GM12878 (cell line): Measurements from ENCODE around the gene FHIP2A. TPM values are rescaled to one million over a fixed set of nuclear protein-coding genes. Genes with fewer than 3 reads are reported as not detected.

Source experiments
- ATAC-seq: fragments of 200-7000 bp; cut with Tn5 transposase; 3 replicates; pipeline ENCODE4 v1.9.1; 2020; ENCODE audit warnings: mild to moderate bottlenecking, moderate library complexity
- BruUV-seq: library from RNA; stranded (reverse); fragments of 400-500 nt; replicated peaks from 2 replicates; lab custom pipeline; 2021; lab: Mats Ljungman, UMichigan
- CTCF ChIA-PET: fragments of 300-600 bp; sonication (Branson Sonifier 250); formaldehyde crosslinking; extraction: SDS; loops from one replicate; lab custom pipeline; 2021; ENCODE audit warnings: inconsistent platforms; lab: Yijun Ruan, JAX
- POLR2A ChIA-PET: fragments of 350-600 bp; formaldehyde crosslinking; extraction: SDS; loops from one replicate; lab custom pipeline; 2021; ENCODE audit warnings: inconsistent platforms; lab: Charles Lee
- RAD21 ChIA-PET: fragments of 300-600 bp; sonication (Branson Sonifier 250); formaldehyde crosslinking; loops from one replicate; lab custom pipeline; 2023; ENCODE audit warnings: antibody characterized with exemption; ENCODE audit not compliant: unreplicated experiment; lab: Charles Lee
- SMC1A ChIA-PET: fragments of 300-600 bp; sonication (Branson Sonifier 250); formaldehyde crosslinking; loops from one replicate; lab custom pipeline; 2023; ENCODE audit not compliant: unreplicated experiment, uncharacterized antibody; lab: Charles Lee
- DNase-seq: peaks from one replicate; pipeline ENCODE4 v3.0.0-alpha.2; 2011; ENCODE audit warnings: low read depth, low spot score
- FAIRE-seq: peaks from 3 replicates; lab custom pipeline; 2011; peaks lifted over from hg19 to GRCh38; lab: Jason Lieb, UNC
- H2AFZ ChIP-seq: 2 replicates; pipeline ENCODE4 v1.6.0; 2011; ENCODE audit warnings: low read depth, low read length, control low read depth; ENCODE audit not compliant: control insufficient read depth
- H3K27ac ChIP-seq: 2 replicates; pipeline ENCODE4 v1.5.1; 2011; ENCODE audit warnings: control low read depth; ENCODE audit not compliant: control insufficient read depth, insufficient read depth
- H3K27me3 ChIP-seq, 2 experiments: replicated peaks in 1 of 2; 2 replicates each; pipeline versions ENCODE4 v1.6.0 to v1.6.1; 2011; ENCODE audit warnings: low read length in 1 of 2; ENCODE audit not compliant: control insufficient read depth in 2 of 2, insufficient read depth in 2 of 2
- H3K36me3 ChIP-seq, 2 experiments: 2 replicates each; pipeline ENCODE4 v1.5.1; 2011; ENCODE audit warnings: low read length in 1 of 2; ENCODE audit not compliant: control insufficient read depth in 2 of 2, insufficient read depth in 2 of 2
- H3K4me1 ChIP-seq: 2 replicates; pipeline ENCODE4 v1.6.1; 2011; ENCODE audit warnings: mild to moderate bottlenecking, low read length, moderate library complexity, mixed read lengths; ENCODE audit not compliant: control insufficient read depth, insufficient read depth
- H3K4me2 ChIP-seq: 2 replicates; pipeline ENCODE4 v1.6.0; 2011; ENCODE audit warnings: control low read depth; ENCODE audit not compliant: control insufficient read depth, insufficient read depth
- H3K4me3 ChIP-seq: fragments of 200-600 bp; sonication (generic); 2 replicates; pipeline ENCODE4 v1.5.1; 2016
- H3K79me2 ChIP-seq: 2 replicates; pipeline ENCODE4 v1.6.0; 2011; ENCODE audit warnings: low read length; ENCODE audit not compliant: control insufficient read depth, insufficient read depth
- H3K9ac ChIP-seq: 2 replicates; pipeline ENCODE4 v1.8.0; 2011; ENCODE audit warnings: low read length, control low read depth, mixed read lengths; ENCODE audit not compliant: control insufficient read depth, insufficient read depth
- H3K9me3 ChIP-seq: replicated peaks from 3 replicates; pipeline ENCODE4 v1.5.1; 2011; ENCODE audit warnings: mild to moderate bottlenecking, low read length; ENCODE audit not compliant: control insufficient read depth, insufficient read depth
- H4K20me1 ChIP-seq: 2 replicates; pipeline ENCODE4 v1.6.0; 2011; ENCODE audit not compliant: control insufficient read depth, insufficient read depth
- CHD1 ChIP-seq: IDR thresholded peaks from 2 replicates; pipeline ENCODE4 v1.6.1; 2012; ENCODE audit warnings: low read depth, low read length, improper control_type of control experiment
- ESRRA ChIP-seq: IDR thresholded peaks from 2 replicates; pipeline ENCODE4 v1.6.1; 2012; ENCODE audit warnings: mild to moderate bottlenecking, low read length, improper control_type of control experiment
- FOS ChIP-seq: IDR thresholded peaks from 3 replicates; pipeline ENCODE4 v1.6.1; 2011; ENCODE audit warnings: borderline replicate concordance; ENCODE audit not compliant: insufficient read length; ENCODE audit errors: extremely low read depth
- FOXM1 ChIP-seq: IDR thresholded peaks from 2 replicates; pipeline ENCODE4 v1.6.1; 2012; ENCODE audit warnings: low read depth, mild to moderate bottlenecking, inconsistent platforms, low read length, moderate library complexity
- HDAC6 ChIP-seq: fragments of 200-600 bp; sonication (generic); IDR thresholded peaks from one replicate; pipeline ENCODE4 v1.8.0; 2017; ENCODE audit warnings: antibody characterized with exemption; ENCODE audit not compliant: unreplicated experiment
- LARP7 ChIP-seq: fragments of 450-650 bp; IDR thresholded peaks from 2 replicates; pipeline ENCODE4 v1.6.1; 2017; ENCODE audit warnings: mild to moderate bottlenecking
- MXI1 ChIP-seq: fragments of 150-350 bp; IDR thresholded peaks from 2 replicates; pipeline ENCODE4 v1.6.1; 2011; ENCODE audit warnings: low read depth, mild to moderate bottlenecking, inconsistent platforms, low read length, improper control_type of control experiment
- SMAD5 ChIP-seq: IDR thresholded peaks from 2 replicates; pipeline ENCODE4 v1.6.1; 2016; ENCODE audit warnings: antibody characterized with exemption, low read depth
- STAT3 ChIP-seq: IDR thresholded peaks from 2 replicates; pipeline ENCODE4 v1.6.1; 2011; ENCODE audit warnings: low read depth, low read length, improper control_type of control experiment
- ZBTB11 ChIP-seq: fragments of 450-650 bp; formaldehyde crosslinking; IDR thresholded peaks from 2 replicates; pipeline ENCODE4 v1.5.0; 2022; ENCODE audit warnings: mild to moderate bottlenecking, missing genetic modification characterization
- ZNF622 ChIP-seq: fragments of 450-650 bp; IDR thresholded peaks from 2 replicates; pipeline ENCODE4 v1.6.1; 2017; ENCODE audit warnings: mild to moderate bottlenecking, inconsistent platforms
- ZSCAN29 ChIP-seq: fragments of 450-650 bp; IDR thresholded peaks from 2 replicates; pipeline ENCODE4 v1.6.1; 2017; ENCODE audit warnings: mild to moderate bottlenecking, moderate library complexity
- ZZZ3 ChIP-seq: IDR thresholded peaks from 2 replicates; pipeline ENCODE4 v1.6.1; 2011; ENCODE audit warnings: low read depth; ENCODE audit not compliant: control insufficient read depth, insufficient read length
- WGBS: methylation state at CpG from one replicate; pipeline ENCODE4 v1.1.6; 2016; ENCODE audit warnings: low lambda C conversion rate; ENCODE audit not compliant: insufficient replicate concordance, insufficient coverage; ENCODE audit errors: missing lambda C conversion rate; 5-methylcytosine and 5-hydroxymethylcytosine counted together
- in situ Hi-C: fragments of 300-500 bp; cut with MboI; formaldehyde crosslinking; loops from 9 replicates; pipeline ENCODE4 v1.14.3; 2018; ENCODE audit warnings: mixed read lengths
- intact Hi-C: fragments of 100-400 bp; cut with micrococcal nuclease; formaldehyde crosslinking; loops from one replicate; pipeline ENCODE4 v1.14.2; 2022; ENCODE audit not compliant: unreplicated experiment
- polyA plus RNA-seq, 11 experiments: library from polyadenylated mRNA; depleted of rRNA in 4 of 11; unstranded in 6 of 11; stranded (reverse) in 5 of 11; fragments of >200 nt; fragmentation: Nextera tagmentation in 4 of 11; fragmentation: Illumina TruSeq in 1 of 11; extraction: Ambion mirVana in 4 of 11; extraction: Trizol in 1 of 11; gene quantifications; 1 replicate in 1 of 11; 2 replicates in 10 of 11; pipeline versions ENCODE4 v1.2.1 to v1.2.3, GENCODE V29; 2011 to 2016; ENCODE audit warnings: inconsistent platforms in 2 of 11, missing spikeins in 2 of 11, low read depth in 1 of 11
- total RNA-seq, 4 experiments: library from RNA; depleted of rRNA in 3 of 4; stranded (reverse); fragments of >200 nt in 3 of 4; fragmentation: Illumina TruSeq in 1 of 4; extraction: Trizol in 1 of 4; gene quantifications; 2 replicates each; pipeline versions ENCODE4 v1.2.1 to v1.2.3, GENCODE V29; 2013 to 2021
- TF ChIP-seq, protein P1 (sequence below): fragments of 450-650 bp; formaldehyde crosslinking; IDR thresholded peaks from 2 replicates; pipeline ENCODE4 v1.4.0; 2020; ENCODE audit warnings: mild to moderate bottlenecking, moderate library complexity
- TF ChIP-seq, protein P2 (sequence below): fragments of 450-650 bp; IDR thresholded peaks from 2 replicates; pipeline ENCODE4 v1.6.1; 2018; ENCODE audit warnings: mild to moderate bottlenecking, low read depth, moderate library complexity; ENCODE audit not compliant: partially characterized antibody

Gene FHIP2A
- total and polyA plus RNA-seq, 10 of the 15 experiments (the other 5 are each of a cell fraction or from before 2014, with no cell fraction given) = 6.8 to 30.4 (median 17.0) TPM

GRCh38 chr10:114772496-114773196 is 48.9 kb upstream of the FHIP2A start:
- H3K4me3 ChIP-seq = no peak overlapping the region
- no peak overlapping the region for H3K27ac ChIP-seq
- no peak for FAIRE-seq
- no peak overlapping the region for H3K9ac ChIP-seq
- H3K9me3 ChIP-seq = no peaks in the 10 kb centered on the region
- H3K4me1 ChIP-seq = no peaks in the 10 kb centered on the region
- DNase-seq = no peak
- WGBS = 60% methylated on average over 1 of the region's 1 CpG
- no peaks in the 10 kb centered on the region for H3K79me2 ChIP-seq
- in situ Hi-C loops = no loop called here
- no peaks in the 10 kb centered on the region for H3K36me3 ChIP-seq
- TF ChIP-seq MXI1 (no peak), ZNF622 (no peak), CHD1 (no peak), FOXM1 (no peak), FOS (no peak), LARP7 (no peak), SMAD5 (no peak), ZZZ3 (no peak), ESRRA (no peak), HDAC6 (no peak), ZBTB11 (CRISPR knock-in tag) (no peak), ZSCAN29 (no peak), STAT3 (no peak)
- TF ChIP-seq, protein P1, sequence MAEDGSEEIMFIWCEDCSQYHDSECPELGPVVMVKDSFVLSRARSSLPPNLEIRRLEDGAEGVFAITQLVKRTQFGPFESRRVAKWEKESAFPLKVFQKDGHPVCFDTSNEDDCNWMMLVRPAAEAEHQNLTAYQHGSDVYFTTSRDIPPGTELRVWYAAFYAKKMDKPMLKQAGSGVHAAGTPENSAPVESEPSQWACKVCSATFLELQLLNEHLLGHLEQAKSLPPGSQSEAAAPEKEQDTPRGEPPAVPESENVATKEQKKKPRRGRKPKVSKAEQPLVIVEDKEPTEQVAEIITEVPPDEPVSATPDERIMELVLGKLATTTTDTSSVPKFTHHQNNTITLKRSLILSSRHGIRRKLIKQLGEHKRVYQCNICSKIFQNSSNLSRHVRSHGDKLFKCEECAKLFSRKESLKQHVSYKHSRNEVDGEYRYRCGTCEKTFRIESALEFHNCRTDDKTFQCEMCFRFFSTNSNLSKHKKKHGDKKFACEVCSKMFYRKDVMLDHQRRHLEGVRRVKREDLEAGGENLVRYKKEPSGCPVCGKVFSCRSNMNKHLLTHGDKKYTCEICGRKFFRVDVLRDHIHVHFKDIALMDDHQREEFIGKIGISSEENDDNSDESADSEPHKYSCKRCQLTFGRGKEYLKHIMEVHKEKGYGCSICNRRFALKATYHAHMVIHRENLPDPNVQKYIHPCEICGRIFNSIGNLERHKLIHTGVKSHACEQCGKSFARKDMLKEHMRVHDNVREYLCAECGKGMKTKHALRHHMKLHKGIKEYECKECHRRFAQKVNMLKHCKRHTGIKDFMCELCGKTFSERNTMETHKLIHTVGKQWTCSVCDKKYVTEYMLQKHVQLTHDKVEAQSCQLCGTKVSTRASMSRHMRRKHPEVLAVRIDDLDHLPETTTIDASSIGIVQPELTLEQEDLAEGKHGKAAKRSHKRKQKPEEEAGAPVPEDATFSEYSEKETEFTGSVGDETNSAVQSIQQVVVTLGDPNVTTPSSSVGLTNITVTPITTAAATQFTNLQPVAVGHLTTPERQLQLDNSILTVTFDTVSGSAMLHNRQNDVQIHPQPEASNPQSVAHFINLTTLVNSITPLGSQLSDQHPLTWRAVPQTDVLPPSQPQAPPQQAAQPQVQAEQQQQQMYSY (CRISPR knock-in tag) = no peak
- TF ChIP-seq, protein P2, sequence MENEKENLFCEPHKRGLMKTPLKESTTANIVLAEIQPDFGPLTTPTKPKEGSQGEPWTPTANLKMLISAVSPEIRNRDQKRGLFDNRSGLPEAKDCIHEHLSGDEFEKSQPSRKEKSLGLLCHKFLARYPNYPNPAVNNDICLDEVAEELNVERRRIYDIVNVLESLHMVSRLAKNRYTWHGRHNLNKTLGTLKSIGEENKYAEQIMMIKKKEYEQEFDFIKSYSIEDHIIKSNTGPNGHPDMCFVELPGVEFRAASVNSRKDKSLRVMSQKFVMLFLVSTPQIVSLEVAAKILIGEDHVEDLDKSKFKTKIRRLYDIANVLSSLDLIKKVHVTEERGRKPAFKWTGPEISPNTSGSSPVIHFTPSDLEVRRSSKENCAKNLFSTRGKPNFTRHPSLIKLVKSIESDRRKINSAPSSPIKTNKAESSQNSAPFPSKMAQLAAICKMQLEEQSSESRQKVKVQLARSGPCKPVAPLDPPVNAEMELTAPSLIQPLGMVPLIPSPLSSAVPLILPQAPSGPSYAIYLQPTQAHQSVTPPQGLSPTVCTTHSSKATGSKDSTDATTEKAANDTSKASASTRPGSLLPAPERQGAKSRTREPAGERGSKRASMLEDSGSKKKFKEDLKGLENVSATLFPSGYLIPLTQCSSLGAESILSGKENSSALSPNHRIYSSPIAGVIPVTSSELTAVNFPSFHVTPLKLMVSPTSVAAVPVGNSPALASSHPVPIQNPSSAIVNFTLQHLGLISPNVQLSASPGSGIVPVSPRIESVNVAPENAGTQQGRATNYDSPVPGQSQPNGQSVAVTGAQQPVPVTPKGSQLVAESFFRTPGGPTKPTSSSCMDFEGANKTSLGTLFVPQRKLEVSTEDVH = no peak
- TF ChIP-seq, all 136 proteins: peak for 0
- H2AFZ ChIP-seq = no peak overlapping the region
- no peak for ATAC-seq
- POLR2A ChIA-PET = no interaction called here
- SMC1A ChIA-PET = no interaction called here
- CTCF ChIA-PET = interaction anchor here (0.6 kb wide), 1 partner anchor 847 kb away, joined by 3 read pairs; no protein-coding TSS in a partner anchor
- H3K27me3 ChIP-seq = peaks cover 0 to 9% of the 10 kb centered on the region in 2 experiments
- H4K20me1 ChIP-seq = no peaks in the 10 kb centered on the region
- intact Hi-C loops = no loop called here
- no TSS peak for BruUV-seq
- RAD21 ChIA-PET = no interaction called here
- no peak overlapping the region for H3K4me2 ChIP-seq
